HG03460 (cell line): ENCODE data around the gene MBOAT7.
A peak's percentile ranks its signal among the peaks of the same experiment; 100 is the strongest.
"Not testable (repeated sequence)": the region's sequence is repeated elsewhere in the genome, so short reads cannot be mapped to it uniquely, and the experiment has no call there.

Experiments used
- ATAC-seq: cut with Tn5 transposase; IDR thresholded peaks from one replicate; pipeline ENCODE4 v1.9.1; 2021; ENCODE audit not compliant: unreplicated experiment

The MBOAT7 gene, protein sequence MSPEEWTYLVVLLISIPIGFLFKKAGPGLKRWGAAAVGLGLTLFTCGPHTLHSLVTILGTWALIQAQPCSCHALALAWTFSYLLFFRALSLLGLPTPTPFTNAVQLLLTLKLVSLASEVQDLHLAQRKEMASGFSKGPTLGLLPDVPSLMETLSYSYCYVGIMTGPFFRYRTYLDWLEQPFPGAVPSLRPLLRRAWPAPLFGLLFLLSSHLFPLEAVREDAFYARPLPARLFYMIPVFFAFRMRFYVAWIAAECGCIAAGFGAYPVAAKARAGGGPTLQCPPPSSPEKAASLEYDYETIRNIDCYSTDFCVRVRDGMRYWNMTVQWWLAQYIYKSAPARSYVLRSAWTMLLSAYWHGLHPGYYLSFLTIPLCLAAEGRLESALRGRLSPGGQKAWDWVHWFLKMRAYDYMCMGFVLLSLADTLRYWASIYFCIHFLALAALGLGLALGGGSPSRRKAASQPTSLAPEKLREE

GRCh38 chr19:54189145-54189734 is at the start of gene MBOAT7:
Gene MBOAT7 (minus strand): TSS chr19:54189580. CDS start chr19:54188508, 1,072 bp downstream.
- ATAC-seq: peak; percentile 21

GRCh38 chr19:54233941-54234340 is 44.6 kb upstream of the MBOAT7 start:
- no peak for ATAC-seq

DNA sequence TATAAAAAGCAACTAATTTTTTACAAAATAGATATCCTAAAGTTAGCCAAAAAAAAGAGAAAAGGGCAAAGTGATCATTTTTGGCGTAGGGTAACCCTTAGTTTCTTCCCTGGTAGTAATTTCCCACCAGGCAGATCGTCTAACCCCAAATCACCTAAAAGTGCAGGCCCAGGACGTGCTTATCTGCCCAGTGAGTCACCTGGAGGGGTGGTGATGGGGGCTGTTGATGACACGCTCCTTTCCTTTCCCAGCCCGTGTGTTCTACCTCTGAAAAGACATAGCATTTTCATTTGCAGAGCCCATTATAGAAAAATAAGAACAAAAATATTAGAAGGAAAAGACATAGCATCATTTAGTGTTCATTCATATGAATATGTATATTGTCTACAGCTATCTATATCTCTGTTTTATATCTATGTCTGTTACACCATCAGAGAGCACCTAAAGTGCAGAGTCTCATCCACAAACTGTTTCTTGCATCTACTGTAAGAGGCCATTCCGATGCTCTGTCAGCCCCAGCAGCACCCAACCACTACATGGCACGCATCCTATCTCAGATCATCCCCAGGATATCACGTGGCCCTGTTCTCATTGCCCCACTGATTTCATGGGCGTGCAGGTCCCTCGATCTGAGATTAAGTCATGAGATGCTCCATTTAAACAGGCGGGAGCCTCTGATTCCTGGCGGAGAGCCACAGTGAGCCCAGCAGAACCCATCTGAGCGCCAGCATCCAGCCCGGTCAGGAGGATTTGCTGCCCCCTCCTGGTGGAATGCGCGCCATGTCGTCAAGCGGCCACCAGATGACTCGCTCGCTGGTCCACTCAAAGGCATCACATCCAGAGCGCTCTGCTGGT is 41.9 kb upstream of the MBOAT7 start:
- no peak for ATAC-seq

- ATAC-seq: no peak
These were observed 40.7 kb upstream of the MBOAT7 start for GRCh38 chr19:54230031-54230430.

DNA sequence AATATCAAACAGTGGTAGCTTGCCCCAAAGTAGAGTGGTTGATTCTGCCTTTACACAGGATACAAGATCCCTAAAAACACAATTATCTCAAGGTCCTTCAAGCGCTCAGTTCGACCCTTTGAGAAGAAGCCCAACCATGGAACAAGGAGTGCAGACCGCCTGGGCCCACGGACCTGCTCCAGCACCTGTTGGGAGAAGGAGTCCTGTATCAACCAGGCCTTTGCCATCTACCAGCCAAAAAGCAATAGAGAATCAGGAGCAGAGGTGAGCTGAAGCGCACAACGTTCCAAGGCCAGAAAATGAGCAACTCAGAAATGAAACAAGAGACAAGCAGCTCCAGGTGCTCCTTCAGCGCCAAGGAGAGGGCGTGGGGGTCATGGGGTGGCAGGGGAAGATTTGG is 39.8 kb upstream of the MBOAT7 start:
- ATAC-seq: no peak

- ATAC-seq: not testable (repeated sequence)
These were observed 35.2 kb upstream of the MBOAT7 start for GRCh38 chr19:54224619-54225018.

GRCh38 chr19:54223937-54224281 is 34.5 kb upstream of the MBOAT7 start:
- not testable (repeated sequence) for ATAC-seq

DNA sequence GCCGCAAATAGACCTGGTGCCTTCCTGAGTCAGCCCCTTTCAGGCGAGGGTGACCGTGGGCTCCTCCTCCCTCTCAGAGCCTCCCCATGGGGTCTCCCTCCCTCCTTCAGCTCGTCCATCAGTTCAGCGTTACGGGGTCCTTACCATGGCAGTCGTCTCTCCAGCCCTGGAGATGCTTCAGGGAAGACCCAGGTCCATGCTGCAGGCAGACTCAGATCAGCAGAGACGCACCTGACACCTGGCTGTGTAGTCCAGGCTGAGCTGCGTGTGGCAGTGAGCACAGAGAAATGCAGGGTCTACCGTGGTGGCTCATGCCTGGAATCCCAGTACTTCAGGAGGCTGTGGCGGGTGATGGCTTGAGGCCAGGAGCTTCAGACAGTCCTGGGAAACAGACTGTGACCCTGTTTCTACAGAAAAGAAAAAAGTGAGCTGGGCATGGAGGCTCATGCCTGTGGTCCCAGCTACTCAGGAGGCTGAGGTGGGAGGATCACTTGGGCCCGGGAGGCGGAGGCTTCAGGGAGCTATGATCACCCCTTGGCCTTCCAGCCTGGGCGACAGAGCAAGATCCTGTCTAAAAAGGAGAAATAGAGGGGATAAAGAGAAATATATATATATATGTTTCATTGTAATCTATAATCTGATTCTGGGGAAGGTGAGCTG is 34.0 kb upstream of the MBOAT7 start:
- ATAC-seq: not testable (repeated sequence)

DNA sequence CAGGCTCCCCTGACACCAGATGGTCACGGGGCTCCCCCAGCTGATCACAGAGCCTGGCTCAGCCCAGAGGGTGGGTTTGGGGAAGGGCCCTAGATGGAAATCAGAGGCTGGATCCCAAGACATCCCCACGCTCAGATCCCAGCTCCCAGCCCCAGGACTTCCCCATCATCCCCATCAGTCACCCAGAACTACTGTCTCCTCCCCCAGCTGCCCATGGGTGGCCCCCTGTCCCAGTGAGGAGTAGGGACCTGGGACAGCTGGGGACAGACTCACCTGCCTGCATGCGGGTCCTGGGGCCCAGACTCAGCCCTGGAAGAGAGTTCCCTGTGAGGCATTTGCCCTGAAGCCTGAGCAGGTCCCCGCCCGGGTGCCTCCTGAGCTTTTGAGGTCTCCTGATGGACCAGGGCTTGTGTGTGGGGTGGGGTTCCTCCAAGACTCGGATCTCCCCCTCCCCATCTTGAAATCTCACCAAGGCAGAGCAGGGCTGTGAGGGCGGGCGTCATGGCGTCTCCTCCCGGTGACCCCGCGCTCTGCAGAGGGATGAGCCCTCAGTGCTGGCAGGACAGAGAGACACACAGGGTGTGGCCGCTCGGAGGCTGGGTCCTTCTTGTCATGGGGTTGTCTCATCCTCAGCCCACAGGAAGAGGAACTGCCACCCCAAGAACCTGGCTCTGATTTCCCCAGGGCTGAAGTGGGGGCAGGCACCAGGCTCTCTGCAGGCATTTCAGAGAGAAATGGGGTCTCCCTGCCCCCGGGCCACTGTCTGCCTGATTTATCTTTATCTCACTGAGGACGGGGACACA is 33.3 kb upstream of the MBOAT7 start, which contains the start of gene LILRB3:
Gene LILRB3 (minus strand): TSS at position 534 of the 803 bp plus-strand sequence. CDS start 31 bp downstream, at position 503.
- not testable (repeated sequence) for ATAC-seq

DNA sequence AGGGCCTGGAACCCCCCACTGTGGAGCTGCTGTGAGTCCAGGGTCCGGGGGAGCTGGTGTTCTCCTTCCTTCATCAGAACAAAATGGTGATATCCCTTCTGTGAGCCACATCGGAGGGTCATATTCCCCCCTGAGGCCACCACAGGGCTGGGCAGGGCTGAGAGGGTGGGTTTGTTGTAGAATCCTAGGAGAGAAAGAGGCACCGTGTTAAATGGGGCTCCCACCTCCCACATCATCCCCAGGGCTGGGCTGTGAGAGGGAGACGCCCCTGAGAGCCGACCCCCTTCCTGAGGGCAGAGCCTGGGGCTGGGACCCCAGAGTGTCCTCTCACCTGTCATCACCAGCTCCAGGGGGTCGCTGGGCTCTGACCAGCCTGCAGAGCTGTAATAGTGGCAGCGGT is 32.6 kb upstream of the MBOAT7 start:
- not testable (repeated sequence) for ATAC-seq

GRCh38 chr19:54219702-54220101 is 30.3 kb upstream of the MBOAT7 start:
- not testable (repeated sequence) for ATAC-seq

GRCh38 chr19:54218960-54219661 is 29.7 kb upstream of the MBOAT7 start:
- no peak for ATAC-seq

- ATAC-seq: no peak
These were observed 28.9 kb upstream of the MBOAT7 start for GRCh38 chr19:54218259-54218658.

GRCh38 chr19:54217517-54218247 is 28.3 kb upstream of the MBOAT7 start:
- not testable (repeated sequence) for ATAC-seq

- ATAC-seq: no peak
These were observed 27.5 kb upstream of the MBOAT7 start for GRCh38 chr19:54216869-54217268.

DNA sequence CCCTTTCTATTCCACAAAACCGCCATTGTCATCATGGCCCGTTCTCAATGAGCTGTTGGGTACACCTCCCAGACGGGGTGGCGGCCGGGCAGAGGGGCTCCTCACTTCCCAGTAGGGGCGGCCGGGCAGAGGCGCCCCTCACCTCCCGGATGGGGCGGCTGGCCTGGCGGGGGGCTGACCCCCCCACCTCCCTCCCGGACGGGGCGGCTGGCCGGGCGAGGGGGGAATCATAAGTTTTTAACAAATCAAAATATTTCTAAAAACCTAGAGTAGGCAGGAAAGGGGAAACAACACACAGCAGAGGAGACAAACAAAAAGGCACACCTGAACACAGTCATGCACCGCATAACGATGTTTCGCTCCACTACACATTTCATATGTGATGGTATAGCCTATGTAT is 25.4 kb upstream of the MBOAT7 start:
- ATAC-seq: not testable (repeated sequence)

- not testable (repeated sequence) for ATAC-seq
These were observed 24.8 kb upstream of the MBOAT7 start for GRCh38 chr19:54214217-54214616.

GRCh38 chr19:54211235-54211634 is 21.9 kb upstream of the MBOAT7 start:
- ATAC-seq: no peak
